ENCODE results near the gene EPN1.

The EPN1 gene

GRCh38 chr19:55674841-55675660 lies at the start of gene EPN1:
EPN1 (plus strand) TSS chr19:55675226; CDS start chr19:55678628, 3,402 bp downstream.
- peak; percentile 98 for DNase-seq

GRCh38 chr19:55626350-55626749 lies 48.7 kb upstream of the EPN1 start:
- DNase-seq, result no peak

GRCh38 chr19:55632463-55632834 lies 42.6 kb upstream of the EPN1 start:
- DNase-seq, result peak; percentile 97

GRCh38 chr19:55633861-55634260 lies 41.2 kb upstream of the EPN1 start:
- no peak for DNase-seq

GRCh38 chr19:55635334-55635717 lies 39.7 kb upstream of the EPN1 start:
- no peak for DNase-seq

- DNase-seq, result no peak
These were observed 39.1 kb upstream of the EPN1 start for GRCh38 chr19:55635856-55636440.

- no peak for DNase-seq
These were observed 38.3 kb upstream of the EPN1 start for GRCh38 chr19:55636723-55637122.

- DNase-seq, result no peak
These were observed 37.5 kb upstream of the EPN1 start for GRCh38 chr19:55637534-55637933.

- peak; percentile 80 for DNase-seq
These were observed 36.1 kb upstream of the EPN1 start for GRCh38 chr19:55638864-55639359.

GRCh38 chr19:55640043-55640576 lies 34.9 kb upstream of the EPN1 start:
- DNase-seq, result peak; percentile 70

- peak; percentile 86 for DNase-seq
These were observed 34.2 kb upstream of the EPN1 start, which contains the start of gene ZNF580 for GRCh38 chr19:55640577-55641425. ZNF580 (plus strand) TSS chr19:55641002; CDS start chr19:55642509, 1,507 bp downstream.

- peak; percentile 64 for DNase-seq
These were observed 33.4 kb upstream of the EPN1 start for GRCh38 chr19:55641426-55642152.

GRCh38 chr19:55642153-55643002 lies 32.6 kb upstream of the EPN1 start:
- peak; percentile 66 for DNase-seq

- DNase-seq, result peak; percentile 85
These were observed 31.8 kb upstream of the EPN1 start, which contains the start of gene ZNF581 for GRCh38 chr19:55643003-55643886. ZNF581 (plus strand) TSS chr19:55643649; CDS start chr19:55644572, 923 bp downstream.

GRCh38 chr19:55643887-55644176 lies 31.2 kb upstream of the EPN1 start:
- DNase-seq, result no peak

GRCh38 chr19:55644191-55644833 lies 30.7 kb upstream of the EPN1 start:
- DNase-seq, result no peak

GRCh38 chr19:55644842-55645511 lies 30.0 kb upstream of the EPN1 start:
- no peak for DNase-seq

- DNase-seq, result no peak
These were observed 29.5 kb upstream of the EPN1 start for GRCh38 chr19:55645512-55645881.
